ENCODE results near the gene SLC22A17.
"Not testable (repeated sequence)": the region's sequence is repeated elsewhere in the genome, so short reads cannot be mapped to it uniquely, and the experiment has no call there.

The SLC22A17 gene

GRCh38 chr14:23339506-23340268, 13.0 kb downstream of the SLC22A17 start:
- no peak for DNase-seq (ENCODE audit: low read depth)

- no peak for DNase-seq (ENCODE audit: low read depth)
These were observed 17.1 kb downstream of the SLC22A17 start for GRCh38 chr14:23335623-23336022.

GRCh38 chr14:23327947-23328744, 24.5 kb downstream of the SLC22A17 start:
- DNase-seq (ENCODE audit: low read depth), result peak; percentile 50

- DNase-seq (ENCODE audit: low read depth), result no peak
These were observed 26.0 kb downstream of the SLC22A17 start for GRCh38 chr14:23326491-23327332.

DNA sequence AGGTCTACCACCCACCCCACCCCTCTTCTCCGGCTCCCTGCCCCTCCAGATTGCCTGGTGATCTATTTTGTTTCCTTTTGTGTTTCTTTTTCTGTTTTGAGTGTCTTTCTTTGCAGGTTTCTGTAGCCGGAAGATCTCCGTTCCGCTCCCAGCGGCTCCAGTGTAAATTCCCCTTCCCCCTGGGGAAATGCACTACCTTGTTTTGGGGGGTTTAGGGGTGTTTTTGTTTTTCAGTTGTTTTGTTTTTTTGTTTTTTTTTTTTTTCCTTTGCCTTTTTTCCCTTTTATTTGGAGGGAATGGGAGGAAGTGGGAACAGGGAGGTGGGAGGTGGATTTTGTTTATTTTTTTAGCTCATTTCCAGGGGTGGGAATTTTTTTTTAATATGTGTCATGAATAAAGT, 26.9 kb downstream of the SLC22A17 start:
- not testable (repeated sequence) for DNase-seq (ENCODE audit: low read depth)

DNA sequence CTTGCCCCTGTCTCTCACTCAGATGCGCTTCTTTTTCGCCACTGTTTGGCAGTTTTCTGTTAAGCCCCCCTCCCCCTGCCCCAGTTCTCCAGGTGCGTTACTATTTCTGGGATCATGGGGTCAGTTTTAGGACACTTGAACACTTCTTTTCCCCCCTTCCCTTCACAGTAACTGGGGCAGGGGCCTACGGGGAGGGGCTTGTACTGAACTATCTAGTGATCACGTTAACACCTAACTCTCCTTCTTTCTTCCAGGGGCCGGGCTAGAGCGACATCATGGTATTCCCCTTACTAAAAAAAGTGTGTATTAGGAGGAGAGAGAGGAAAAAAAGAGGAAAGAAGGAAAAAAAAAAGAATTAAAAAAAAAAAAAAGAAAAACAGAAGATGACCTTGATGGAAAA, 27.7 kb downstream of the SLC22A17 start:
- DNase-seq (ENCODE audit: low read depth), result no peak

- DNase-seq (ENCODE audit: low read depth), result no peak
These were observed 28.2 kb downstream of the SLC22A17 start for GRCh38 chr14:23324455-23324846.

DNA sequence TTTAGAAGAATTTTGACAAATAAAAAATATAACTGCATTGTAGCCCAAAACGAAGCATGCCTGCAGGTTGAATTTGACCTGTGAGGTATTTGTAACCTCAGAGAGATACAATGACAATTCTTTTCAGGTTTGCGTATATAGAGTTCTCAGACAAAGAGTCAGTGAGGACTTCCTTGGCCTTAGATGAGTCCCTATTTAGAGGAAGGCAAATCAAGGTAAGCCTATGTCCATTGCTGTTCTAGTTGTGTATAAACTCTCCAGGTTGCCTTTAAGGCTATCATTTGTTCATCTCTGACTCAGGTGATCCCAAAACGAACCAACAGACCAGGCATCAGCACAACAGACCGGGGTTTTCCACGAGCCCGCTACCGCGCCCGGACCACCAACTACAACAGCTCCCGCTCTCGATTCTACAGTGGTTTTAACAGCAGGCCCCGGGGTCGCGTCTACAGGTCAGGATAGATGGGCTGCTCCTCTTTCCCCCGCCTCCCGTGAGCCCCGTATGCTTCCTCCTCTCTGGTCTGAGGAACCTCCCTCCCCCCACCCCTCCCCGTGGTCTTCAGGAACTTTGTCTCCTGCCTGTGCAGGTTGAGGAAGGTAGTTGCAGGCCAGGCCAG, 28.7 kb downstream of the SLC22A17 start:
- DNase-seq (ENCODE audit: low read depth), result no peak

GRCh38 chr14:23322568-23323517, 29.8 kb downstream of the SLC22A17 start:
- no peak for DNase-seq (ENCODE audit: low read depth)

DNA sequence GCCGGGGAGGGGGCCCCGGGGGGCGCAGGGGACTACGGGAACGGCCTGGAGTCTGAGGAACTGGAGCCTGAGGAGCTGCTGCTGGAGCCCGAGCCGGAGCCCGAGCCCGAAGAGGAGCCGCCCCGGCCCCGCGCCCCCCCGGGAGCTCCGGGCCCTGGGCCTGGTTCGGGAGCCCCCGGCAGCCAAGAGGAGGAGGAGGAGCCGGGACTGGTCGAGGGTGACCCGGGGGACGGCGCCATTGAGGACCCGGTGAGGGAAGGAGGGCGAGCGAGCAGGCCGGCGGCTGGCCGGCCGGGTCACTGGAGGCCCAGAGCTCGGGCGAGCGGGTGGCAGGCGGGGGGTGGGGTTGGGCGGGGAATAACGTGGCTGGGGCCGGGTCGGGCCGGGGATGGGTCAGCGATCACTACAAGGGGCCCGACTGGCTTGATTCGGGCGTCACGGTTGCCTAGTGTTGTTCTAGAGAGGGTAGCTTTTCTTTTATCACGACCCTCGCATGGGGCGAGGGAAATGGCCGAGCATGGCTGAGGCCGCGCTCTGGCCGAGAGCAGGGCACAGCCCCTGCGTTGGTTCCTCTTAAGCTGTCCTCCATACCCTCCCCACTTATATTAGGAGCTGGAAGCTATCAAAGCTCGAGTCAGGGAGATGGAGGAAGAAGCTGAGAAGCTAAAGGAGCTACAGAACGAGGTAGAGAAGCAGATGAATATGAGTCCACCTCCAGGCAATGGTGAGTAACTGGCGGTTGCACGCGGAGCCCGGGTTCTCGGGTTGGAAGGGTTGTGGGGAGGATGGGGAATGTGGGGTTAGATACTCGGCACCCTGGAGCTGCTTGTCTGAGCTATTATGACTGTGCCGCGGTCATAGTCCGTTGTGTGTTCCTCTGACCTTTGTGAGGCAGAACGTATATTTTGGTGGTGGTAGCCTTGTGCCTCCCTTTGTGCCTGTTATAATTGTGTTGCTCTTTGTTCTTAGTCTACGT, 30.8 kb downstream of the SLC22A17 start:
- peak; percentile 21 for DNase-seq (ENCODE audit: low read depth)

GRCh38 chr14:23320584-23321571, 31.8 kb downstream of the SLC22A17 start, which contains the start of gene PABPN1:
Gene PABPN1 (plus strand): TSS chr14:23321457. CDS start chr14:23321470, 13 bp downstream.
- peak; percentile 96 for DNase-seq (ENCODE audit: low read depth)

- DNase-seq (ENCODE audit: low read depth), result no peak
These were observed 32.7 kb downstream of the SLC22A17 start for GRCh38 chr14:23319746-23320583.

GRCh38 chr14:23316300-23316699, 36.4 kb downstream of the SLC22A17 start:
- no peak for DNase-seq (ENCODE audit: low read depth)

DNA sequence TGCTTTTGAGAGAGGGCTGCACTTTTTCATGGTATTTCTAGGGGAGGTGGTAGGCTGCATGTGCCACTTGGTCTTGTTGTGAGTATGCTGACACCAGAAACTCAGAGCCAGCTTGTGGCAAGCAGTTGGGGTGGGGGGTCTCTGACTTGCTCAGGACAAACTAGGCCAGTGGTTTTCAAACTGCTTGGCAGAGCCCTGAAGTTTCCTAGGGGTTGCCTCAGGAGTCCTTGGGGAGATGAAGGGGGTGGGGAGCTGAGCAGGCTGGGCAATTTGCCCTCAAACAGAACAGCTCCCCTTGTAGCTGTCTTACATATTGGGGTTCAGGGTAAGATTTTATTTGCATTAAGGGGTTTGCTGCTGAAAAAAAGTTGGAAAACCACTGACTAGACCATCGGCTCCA, 42.1 kb downstream of the SLC22A17 start:
- DNase-seq (ENCODE audit: low read depth), result no peak

- DNase-seq (ENCODE audit: low read depth), result no peak
These were observed 43.8 kb downstream of the SLC22A17 start for GRCh38 chr14:23308721-23309445.

Data from T follicular helper cell (primary cell).